Testis (tissue), 2 donors: Measurements from ENCODE around the gene AAK1.

Experiments
- POLR2A ChIP-seq: fragments of 450-650 bp; IDR thresholded peaks from one replicate; pipeline ENCODE4 v1.6.1; 2017; ENCODE audit warnings: antibody characterized with exemption, mild to moderate bottlenecking, moderate library complexity
- TF ChIP-seq, protein P1 (sequence below), 3 experiments: fragments of 450-650 bp in 2 of 3; fragments of 200-600 bp in 1 of 3; sonication (generic) in 1 of 3; IDR thresholded peaks; one replicate each; pipeline ENCODE4 v1.5.1; 2016 to 2019; ENCODE audit warnings: antibody characterized with exemption in 3 of 3, mild to moderate bottlenecking in 2 of 3, moderate library complexity in 1 of 3

DNA sequence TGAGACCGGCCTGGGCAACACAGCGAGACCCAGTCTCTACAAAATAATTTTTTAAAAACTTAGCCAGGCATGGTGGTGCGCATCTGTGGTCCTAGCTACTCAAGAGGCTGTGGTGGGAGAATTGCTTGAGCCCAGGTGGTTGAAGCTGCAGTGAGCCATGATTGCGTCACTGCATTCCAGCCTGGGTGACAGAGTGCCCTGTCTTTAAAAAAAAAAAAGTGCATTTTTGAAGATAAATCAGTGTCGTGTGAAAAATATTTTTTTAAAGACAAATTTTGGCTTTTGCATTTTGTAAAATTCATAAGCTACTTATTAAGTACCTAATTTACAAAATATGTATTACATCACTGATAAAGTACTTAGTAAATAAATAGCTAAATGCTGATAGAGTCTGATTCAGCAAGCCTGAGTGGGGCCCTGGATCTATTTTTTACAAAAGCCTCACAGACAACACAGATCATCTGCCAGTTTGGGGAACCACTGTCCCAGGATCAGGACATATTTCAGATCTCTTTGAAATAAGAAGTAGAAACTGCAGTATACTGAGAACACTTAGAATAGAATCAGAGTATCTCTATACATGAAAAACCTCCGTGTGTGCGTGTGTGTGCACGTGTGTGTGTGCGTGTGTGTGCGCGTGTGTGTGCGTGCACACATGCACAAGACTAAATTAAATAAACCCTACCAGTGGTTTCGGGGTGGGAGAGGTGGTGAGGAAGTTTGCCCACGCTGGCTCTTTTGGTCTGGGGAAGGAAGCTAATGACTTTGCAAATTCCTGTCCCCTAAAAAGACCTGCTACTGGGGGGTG lies 61.6 kb downstream of the AAK1 start:
- TF ChIP-seq POLR2A = no peak
- TF ChIP-seq, protein P1, sequence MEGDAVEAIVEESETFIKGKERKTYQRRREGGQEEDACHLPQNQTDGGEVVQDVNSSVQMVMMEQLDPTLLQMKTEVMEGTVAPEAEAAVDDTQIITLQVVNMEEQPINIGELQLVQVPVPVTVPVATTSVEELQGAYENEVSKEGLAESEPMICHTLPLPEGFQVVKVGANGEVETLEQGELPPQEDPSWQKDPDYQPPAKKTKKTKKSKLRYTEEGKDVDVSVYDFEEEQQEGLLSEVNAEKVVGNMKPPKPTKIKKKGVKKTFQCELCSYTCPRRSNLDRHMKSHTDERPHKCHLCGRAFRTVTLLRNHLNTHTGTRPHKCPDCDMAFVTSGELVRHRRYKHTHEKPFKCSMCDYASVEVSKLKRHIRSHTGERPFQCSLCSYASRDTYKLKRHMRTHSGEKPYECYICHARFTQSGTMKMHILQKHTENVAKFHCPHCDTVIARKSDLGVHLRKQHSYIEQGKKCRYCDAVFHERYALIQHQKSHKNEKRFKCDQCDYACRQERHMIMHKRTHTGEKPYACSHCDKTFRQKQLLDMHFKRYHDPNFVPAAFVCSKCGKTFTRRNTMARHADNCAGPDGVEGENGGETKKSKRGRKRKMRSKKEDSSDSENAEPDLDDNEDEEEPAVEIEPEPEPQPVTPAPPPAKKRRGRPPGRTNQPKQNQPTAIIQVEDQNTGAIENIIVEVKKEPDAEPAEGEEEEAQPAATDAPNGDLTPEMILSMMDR (IDR thresholded peaks at IDR 0.05) = no peak
